HepG2 (cell line): ENCODE data around the gene CHKB. TPM values are rescaled to one million over a fixed set of nuclear protein-coding genes. Genes with fewer than 3 reads are reported as not detected.

Experiments used
- ATRX ChIP-seq: sonication (generic); formaldehyde crosslinking; IDR thresholded peaks from 2 replicates; pipeline ENCODE4 v1.4.0; 2020; ENCODE audit warnings: missing genetic modification reagents, borderline replicate concordance
- CEBPG ChIP-seq: IDR thresholded peaks from 2 replicates; pipeline ENCODE4 v1.6.1; 2016
- DDIT3 ChIP-seq: sonication (generic); formaldehyde crosslinking; IDR thresholded peaks from 2 replicates; pipeline ENCODE4 v1.4.0; 2020; ENCODE audit warnings: mild to moderate bottlenecking, missing genetic modification reagents
- ETV5 ChIP-seq: IDR thresholded peaks from 2 replicates; pipeline ENCODE4 v1.6.1; 2018; ENCODE audit warnings: missing biosample characterization, missing genetic modification reagents, inconsistent platforms, borderline replicate concordance
- FOXK2 ChIP-seq: fragments of 450-650 bp; IDR thresholded peaks from 2 replicates; pipeline ENCODE4 v1.6.1; 2016
- HDAC1 ChIP-seq: sonication (generic); formaldehyde crosslinking; IDR thresholded peaks from 2 replicates; pipeline ENCODE4 v1.5.1; 2020; ENCODE audit warnings: mild to moderate bottlenecking, missing genetic modification reagents
- HDAC2 ChIP-seq: sonication (generic); formaldehyde crosslinking; IDR thresholded peaks from 2 replicates; pipeline ENCODE4 v1.4.0; 2020; ENCODE audit warnings: missing genetic modification reagents
- HNF1B ChIP-seq: sonication (generic); formaldehyde crosslinking; IDR thresholded peaks from 2 replicates; pipeline ENCODE4 v1.5.1; 2020; ENCODE audit warnings: mild to moderate bottlenecking, moderate library complexity, missing genetic modification reagents
- KLF16 ChIP-seq, 2 experiments: sonication (generic) in 1 of 2; formaldehyde crosslinking in 1 of 2; IDR thresholded peaks; 2 replicates each; pipeline versions ENCODE4 v1.6.1 to v1.8.0; 2016 to 2023; ENCODE audit warnings: missing genetic modification reagents in 2 of 2, missing compliant biosample characterization in 1 of 2
- MNT ChIP-seq: fragments of 450-650 bp; IDR thresholded peaks from 2 replicates; pipeline ENCODE4 v1.6.1; 2016
- POLR2A ChIP-seq, 2 experiments: IDR thresholded peaks; 2 replicates each; pipeline ENCODE4 v1.6.1; 2011; ENCODE audit warnings: low read depth in 2 of 2, low read length in 2 of 2, mild to moderate bottlenecking in 1 of 2, moderate library complexity in 1 of 2; ENCODE audit not compliant: insufficient read depth in 1 of 2
- RFXAP ChIP-seq: sonication (generic); formaldehyde crosslinking; IDR thresholded peaks from 2 replicates; pipeline ENCODE4 v1.4.0; 2020; ENCODE audit warnings: missing genetic modification reagents, borderline replicate concordance
- SMAD3 ChIP-seq: sonication (generic); formaldehyde crosslinking; IDR thresholded peaks from 2 replicates; pipeline ENCODE4 v1.4.0; 2020; ENCODE audit warnings: missing genetic modification reagents
- SP5 ChIP-seq: IDR thresholded peaks from 2 replicates; pipeline ENCODE4 v1.6.1; 2016; ENCODE audit warnings: low read depth, borderline replicate concordance
- SYNCRIP ChIP-seq: fragments of 200-400 bp; formaldehyde crosslinking; IDR thresholded peaks from 2 replicates; pipeline ENCODE4 v1.6.1; 2018; ENCODE audit warnings: mild to moderate bottlenecking, low read depth, low read length; ENCODE audit not compliant: insufficient read depth
- YEATS2 ChIP-seq: sonication (generic); formaldehyde crosslinking; IDR thresholded peaks from 2 replicates; pipeline ENCODE4 v1.4.0; 2020; ENCODE audit warnings: missing genetic modification reagents, borderline replicate concordance
- ZBTB46 ChIP-seq: sonication (generic); formaldehyde crosslinking; IDR thresholded peaks from 2 replicates; pipeline ENCODE4 v1.4.0; 2020; ENCODE audit warnings: mild to moderate bottlenecking, missing genetic modification reagents, borderline replicate concordance
- ZFP82 ChIP-seq: sonication (generic); formaldehyde crosslinking; IDR thresholded peaks from 2 replicates; pipeline ENCODE4 v1.5.1; 2020; ENCODE audit warnings: mild to moderate bottlenecking, missing genetic modification reagents, borderline replicate concordance
- ZIK1 ChIP-seq: sonication (generic); formaldehyde crosslinking; IDR thresholded peaks from 2 replicates; pipeline ENCODE4 v1.5.0; 2020; ENCODE audit warnings: mild to moderate bottlenecking, low read depth, missing genetic modification reagents, borderline replicate concordance
- ZNF160 ChIP-seq: sonication (generic); formaldehyde crosslinking; IDR thresholded peaks from 2 replicates; pipeline ENCODE4 v1.8.0; 2022; ENCODE audit warnings: mild to moderate bottlenecking, inconsistent platforms, missing genetic modification reagents
- ZNF205 ChIP-seq: IDR thresholded peaks from 2 replicates; pipeline ENCODE4 v1.6.1; 2018; ENCODE audit warnings: missing biosample characterization, missing genetic modification reagents
- ZNF280B ChIP-seq: sonication (generic); formaldehyde crosslinking; IDR thresholded peaks from 2 replicates; pipeline ENCODE4 v1.5.0; 2020; ENCODE audit warnings: missing genetic modification reagents, mild to moderate bottlenecking, borderline replicate concordance
- ZNF614 ChIP-seq: IDR thresholded peaks from 2 replicates; pipeline ENCODE4 v1.6.1; 2018; ENCODE audit warnings: missing biosample characterization, missing genetic modification reagents, inconsistent platforms, borderline replicate concordance
- ZNF709 ChIP-seq: sonication (generic); formaldehyde crosslinking; IDR thresholded peaks from 2 replicates; pipeline ENCODE4 v1.5.0; 2020; ENCODE audit warnings: mild to moderate bottlenecking, missing genetic modification reagents
- ZNF713 ChIP-seq: sonication (generic); formaldehyde crosslinking; IDR thresholded peaks from 2 replicates; pipeline ENCODE4 v1.4.0; 2020; ENCODE audit warnings: mild to moderate bottlenecking, missing genetic modification reagents
- polyA plus RNA-seq, 8 experiments: library from polyadenylated mRNA; depleted of rRNA in 3 of 8; stranded (reverse) in 7 of 8; unstranded in 1 of 8; fragments of >200 nt; fragmentation: Illumina TruSeq in 4 of 8; extraction: Trizol in 4 of 8; gene quantifications; 2 replicates each; pipeline versions ENCODE4 v1.2.1 to v1.2.3, GENCODE V29; 2011 to 2016; ENCODE audit warnings: low read depth in 4 of 8, missing spikeins in 1 of 8, mixed read lengths in 1 of 8; ENCODE audit not compliant: insufficient read depth in 1 of 8
- total RNA-seq, 5 experiments: library from RNA; depleted of rRNA; stranded (reverse); fragments of >200 nt; fragmentation: Illumina TruSeq; extraction: Trizol; gene quantifications; 2 replicates each; pipeline ENCODE4 v1.2.3, GENCODE V29; 2016; ENCODE audit warnings: low read depth in 1 of 5

CHKB gene
- total and polyA plus RNA-seq, 2 of the 13 experiments (the other 11 are each of a cell fraction or from before 2014, with no cell fraction given): 24.5 to 42.7 TPM

GRCh38 chr22:50622723-50623327, 40.2 kb upstream of the CHKB start (continued):
- TF ChIP-seq MNT: peak; percentile 55
- TF ChIP-seq ZNF280B: 0 out of 2 replicates have a peak, but pooled peaks have one; percentile 18
- TF ChIP-seq ZNF709 (CRISPR knock-in tag): no peak
- TF ChIP-seq SMAD3 (CRISPR knock-in tag): no peak
- no peak for TF ChIP-seq YEATS2
- no peak for TF ChIP-seq ZIK1 (CRISPR knock-in tag)
- no peak for TF ChIP-seq FOXK2
- peak; percentile 19; the same call in 1 of the 2 replicates for TF ChIP-seq HDAC1 (CRISPR knock-in tag)
- TF ChIP-seq KLF16 (CRISPR knock-in tag; IDR thresholded peaks at IDR 0.05): no peak
- TF ChIP-seq HDAC2 (CRISPR knock-in tag): peak; percentile 47; the same call in 1 of the 2 replicates
- TF ChIP-seq ZNF205 (CRISPR knock-in tag): 0 out of 2 replicates have a peak, but pooled peaks have one; percentile 7
- peak; percentile 79; the same call in 1 of the 2 replicates for TF ChIP-seq ZNF713 (CRISPR knock-in tag)
- no peak for TF ChIP-seq ZNF160 (CRISPR knock-in tag)
- TF ChIP-seq ZNF614 (CRISPR knock-in tag): 0 out of 2 replicates have a peak, but pooled peaks have one; percentile 3
- 0 out of 2 replicates have a peak, but pooled peaks have one; percentile 26 for TF ChIP-seq ETV5
- 0 out of 2 replicates have a peak, but pooled peaks have one; percentile 21 for TF ChIP-seq HNF1B
- no peak for TF ChIP-seq CEBPG (CRISPR knock-in tag)
- no peak for TF ChIP-seq ZBTB46 (CRISPR knock-in tag)
- TF ChIP-seq ATRX (CRISPR knock-in tag): no peak
- TF ChIP-seq SP5 (CRISPR knock-in tag): no peak
- no peak for TF ChIP-seq ZFP82
- 0 out of 2 replicates have a peak, but pooled peaks have one; percentile 63 for TF ChIP-seq RFXAP (CRISPR knock-in tag)
- TF ChIP-seq POLR2A (IDR thresholded peaks at IDR 0.05; ENCODE audit: insufficient read depth in 1 of 2, low read depth in 2 of 2, low read length in 2 of 2): no peak; a peak in 1 of 4 replicates
- no peak for TF ChIP-seq DDIT3 (CRISPR knock-in tag)
- TF ChIP-seq SYNCRIP: no peak
